ENCODE data around the gene PARD3.

PARD3 gene

GRCh38 chr10:34252111-34252510 is 563.0 kb downstream of the PARD3 start:
- TF ChIP-seq CTCF (IDR thresholded peaks at IDR 0.05; ENCODE audit: insufficient read depth, low read length, poor library complexity, severe bottlenecking) (no peak), EZH2phosphoT487 (conservative IDR thresholded peaks at IDR 0.05; ENCODE audit: low read length) (no peak)
- H3K4me2 ChIP-seq (ENCODE audit: low read depth, low read length, poor library complexity, severe bottlenecking): no peak overlapping the region
- H3F3A ChIP-seq (ENCODE audit: insufficient read depth): no peaks in the 10 kb centered on the region
- H3K9ac ChIP-seq (ENCODE audit: low read length): no peak overlapping the region
- H2AFZ ChIP-seq (ENCODE audit: low read depth, low read length, severe bottlenecking): no peak overlapping the region
- H3K4me3 ChIP-seq (ENCODE audit: insufficient read depth, low read length, poor library complexity, severe bottlenecking): no peak overlapping the region
- H3K9me2 ChIP-seq (replicated peaks; ENCODE audit: insufficient read depth, low read length): no peaks in the 10 kb centered on the region
- no peaks in the 10 kb centered on the region for H3K27me3 ChIP-seq (ENCODE audit: low read length)
- no peak overlapping the region for H3K27ac ChIP-seq (ENCODE audit: low read depth, low read length)
- H4K20me1 ChIP-seq (ENCODE audit: low read depth, low read length): no peaks in the 10 kb centered on the region
- H3K36me3 ChIP-seq (ENCODE audit: low read length): no peaks in the 10 kb centered on the region
- no peaks in the 10 kb centered on the region for H3K9me3 ChIP-seq (ENCODE audit: insufficient read depth, low read length)
- no peaks in the 10 kb centered on the region for H3K79me2 ChIP-seq (ENCODE audit: insufficient read depth, low read length)

- H2AFZ ChIP-seq (ENCODE audit: low read depth, low read length, severe bottlenecking): no peak overlapping the region
Measured at GRCh38 chr10:34251177-34251576, 563.9 kb downstream of the PARD3 start.

GRCh38 chr10:34250722-34251121 is 564.4 kb downstream of the PARD3 start:
- Histone ChIP-seq H3K36me3 (ENCODE audit: low read length) (no peaks in the 10 kb centered on the region), H3K27me3 (ENCODE audit: low read length) (no peaks in the 10 kb centered on the region), H3K4me3 (ENCODE audit: insufficient read depth, low read length, poor library complexity, severe bottlenecking) (no peak overlapping the region), H3K9me2 (replicated peaks; ENCODE audit: insufficient read depth, low read length) (no peaks in the 10 kb centered on the region), H4K20me1 (ENCODE audit: low read depth, low read length) (no peaks in the 10 kb centered on the region), H3K27ac (ENCODE audit: low read depth, low read length) (no peak overlapping the region), H2AFZ (ENCODE audit: low read depth, low read length, severe bottlenecking) (no peak overlapping the region), H3K9me3 (ENCODE audit: insufficient read depth, low read length) (no peaks in the 10 kb centered on the region), H3K4me2 (ENCODE audit: low read depth, low read length, poor library complexity, severe bottlenecking) (no peak overlapping the region), H3K9ac (ENCODE audit: low read length) (no peak overlapping the region), H3F3A (ENCODE audit: insufficient read depth) (no peaks in the 10 kb centered on the region), H3K79me2 (ENCODE audit: insufficient read depth, low read length) (no peaks in the 10 kb centered on the region)
- TF ChIP-seq EZH2phosphoT487 (conservative IDR thresholded peaks at IDR 0.05; ENCODE audit: low read length) (no peak), CTCF (IDR thresholded peaks at IDR 0.05; ENCODE audit: insufficient read depth, low read length, poor library complexity, severe bottlenecking) (no peak)

More at GRCh38 chr10:34251177-34251576, 563.9 kb downstream of the PARD3 start:
- no peaks in the 10 kb centered on the region for H3F3A ChIP-seq (ENCODE audit: insufficient read depth)
- H3K9ac ChIP-seq (ENCODE audit: low read length): no peak overlapping the region
- H3K9me2 ChIP-seq (replicated peaks; ENCODE audit: insufficient read depth, low read length): no peaks in the 10 kb centered on the region
- no peaks in the 10 kb centered on the region for H3K79me2 ChIP-seq (ENCODE audit: insufficient read depth, low read length)
- H3K9me3 ChIP-seq (ENCODE audit: insufficient read depth, low read length): no peaks in the 10 kb centered on the region
- TF ChIP-seq EZH2phosphoT487 (conservative IDR thresholded peaks at IDR 0.05; ENCODE audit: low read length): no peak
- TF ChIP-seq CTCF (IDR thresholded peaks at IDR 0.05; ENCODE audit: insufficient read depth, low read length, poor library complexity, severe bottlenecking): no peak
- no peak overlapping the region for H3K4me3 ChIP-seq (ENCODE audit: insufficient read depth, low read length, poor library complexity, severe bottlenecking)
- no peaks in the 10 kb centered on the region for H4K20me1 ChIP-seq (ENCODE audit: low read depth, low read length)
- H3K4me2 ChIP-seq (ENCODE audit: low read depth, low read length, poor library complexity, severe bottlenecking): no peak overlapping the region
- H3K36me3 ChIP-seq (ENCODE audit: low read length): no peaks in the 10 kb centered on the region
- no peak overlapping the region for H3K27ac ChIP-seq (ENCODE audit: low read depth, low read length)
- H3K27me3 ChIP-seq (ENCODE audit: low read length): no peaks in the 10 kb centered on the region
